Measurements from ENCODE around the gene GRID1.

The GRID1 gene

DNA sequence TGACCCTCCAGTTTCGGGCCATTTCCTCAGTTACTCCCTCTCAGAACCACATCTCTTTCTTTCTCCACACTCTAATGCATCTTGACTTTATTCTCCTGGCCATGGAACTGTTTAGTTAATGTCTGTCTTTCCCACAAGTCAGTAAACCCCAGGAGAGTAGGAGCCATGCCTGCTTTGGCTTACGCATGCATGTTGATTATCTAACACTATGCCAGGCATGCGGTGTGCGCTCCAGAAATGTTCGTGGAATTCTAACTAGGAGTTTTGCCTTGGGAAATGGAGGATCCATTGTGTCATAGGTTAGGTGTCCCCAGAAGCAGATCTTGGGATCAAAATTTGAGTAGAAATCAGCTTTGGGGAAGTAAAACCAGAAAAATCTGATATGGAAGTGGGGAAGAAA, 308.9 kb downstream of the GRID1 start:
- H3K4me3 ChIP-seq (replicated peaks; ENCODE audit: low read depth, low read length) = no peak overlapping the region
- TF ChIP-seq, protein P1, sequence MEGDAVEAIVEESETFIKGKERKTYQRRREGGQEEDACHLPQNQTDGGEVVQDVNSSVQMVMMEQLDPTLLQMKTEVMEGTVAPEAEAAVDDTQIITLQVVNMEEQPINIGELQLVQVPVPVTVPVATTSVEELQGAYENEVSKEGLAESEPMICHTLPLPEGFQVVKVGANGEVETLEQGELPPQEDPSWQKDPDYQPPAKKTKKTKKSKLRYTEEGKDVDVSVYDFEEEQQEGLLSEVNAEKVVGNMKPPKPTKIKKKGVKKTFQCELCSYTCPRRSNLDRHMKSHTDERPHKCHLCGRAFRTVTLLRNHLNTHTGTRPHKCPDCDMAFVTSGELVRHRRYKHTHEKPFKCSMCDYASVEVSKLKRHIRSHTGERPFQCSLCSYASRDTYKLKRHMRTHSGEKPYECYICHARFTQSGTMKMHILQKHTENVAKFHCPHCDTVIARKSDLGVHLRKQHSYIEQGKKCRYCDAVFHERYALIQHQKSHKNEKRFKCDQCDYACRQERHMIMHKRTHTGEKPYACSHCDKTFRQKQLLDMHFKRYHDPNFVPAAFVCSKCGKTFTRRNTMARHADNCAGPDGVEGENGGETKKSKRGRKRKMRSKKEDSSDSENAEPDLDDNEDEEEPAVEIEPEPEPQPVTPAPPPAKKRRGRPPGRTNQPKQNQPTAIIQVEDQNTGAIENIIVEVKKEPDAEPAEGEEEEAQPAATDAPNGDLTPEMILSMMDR (IDR thresholded peaks at IDR 0.05; ENCODE audit: low read length, missing control alignments) = no peak
- no peak for DNase-seq (ENCODE audit: low read depth)

GRCh38 chr10:86056672-86057071, 309.9 kb downstream of the GRID1 start:
- H3K4me3 ChIP-seq (replicated peaks; ENCODE audit: low read depth, low read length) = no peak overlapping the region
- TF ChIP-seq, protein P1 (IDR thresholded peaks at IDR 0.05; ENCODE audit: low read length, missing control alignments) = no peak
- DNase-seq (ENCODE audit: low read depth) = no peak

GRCh38 chr10:86055928-86056327, 310.7 kb downstream of the GRID1 start:
- TF ChIP-seq, protein P1 (IDR thresholded peaks at IDR 0.05; ENCODE audit: low read length, missing control alignments) = no peak
- H3K4me3 ChIP-seq (replicated peaks; ENCODE audit: low read depth, low read length) = no peak overlapping the region
- DNase-seq (ENCODE audit: low read depth) = no peak

GRCh38 chr10:86053675-86054074, 312.9 kb downstream of the GRID1 start:
- DNase-seq (ENCODE audit: low read depth) = no peak
- no peak overlapping the region for H3K4me3 ChIP-seq (replicated peaks; ENCODE audit: low read depth, low read length)
- TF ChIP-seq, protein P1 (IDR thresholded peaks at IDR 0.05; ENCODE audit: low read length, missing control alignments) = no peak

- TF ChIP-seq, protein P1 (IDR thresholded peaks at IDR 0.05; ENCODE audit: low read length, missing control alignments) = no peak
- no peak for DNase-seq (ENCODE audit: low read depth)
- no peak overlapping the region for H3K4me3 ChIP-seq (replicated peaks; ENCODE audit: low read depth, low read length)
These were observed 315.0 kb downstream of the GRID1 start for GRCh38 chr10:86051586-86051985.

- TF ChIP-seq, protein P1 (IDR thresholded peaks at IDR 0.05; ENCODE audit: low read length, missing control alignments) = no peak
- no peak overlapping the region for H3K4me3 ChIP-seq (replicated peaks; ENCODE audit: low read depth, low read length)
- DNase-seq (ENCODE audit: low read depth) = no peak
These were observed 317.2 kb downstream of the GRID1 start for GRCh38 chr10:86049442-86049841.

DNA sequence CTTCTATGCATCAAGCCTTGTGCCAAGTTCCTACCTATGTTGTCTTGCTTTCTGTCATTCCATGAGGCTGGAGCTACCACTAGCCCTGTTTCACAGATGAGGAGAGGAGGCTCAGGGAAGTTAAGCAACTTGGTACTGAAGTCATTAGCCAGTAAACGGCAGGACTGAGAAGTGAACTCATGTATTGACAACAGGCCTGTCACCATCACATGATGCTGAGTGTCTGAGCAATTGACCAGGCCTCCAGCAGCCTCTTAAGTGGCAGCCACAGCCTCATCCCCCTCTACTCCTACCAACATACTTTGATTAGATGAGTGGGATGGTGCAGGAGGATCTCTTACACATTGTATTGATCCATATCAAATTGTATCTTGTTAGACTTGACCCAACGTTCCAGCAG, 317.6 kb downstream of the GRID1 start:
- TF ChIP-seq, protein P1 (IDR thresholded peaks at IDR 0.05; ENCODE audit: low read length, missing control alignments) = no peak
- H3K4me3 ChIP-seq (replicated peaks; ENCODE audit: low read depth, low read length) = no peak overlapping the region
- DNase-seq (ENCODE audit: low read depth) = no peak

Measured in fibroblast of pulmonary artery (primary cell).